ENCODE results near the gene RAB33B. TPM values are rescaled to one million over a fixed set of nuclear protein-coding genes. Genes with fewer than 3 reads are reported as not detected.

Gene RAB33B
- total and polyA plus RNA-seq, 2 of the 8 experiments (the other 6 are each of a cell fraction or from before 2014, with no cell fraction given) = 4.2 to 8.7 TPM

- Histone ChIP-seq H2BK20ac (ENCODE audit: low read length) (no peak overlapping the region), H3K9ac (replicated peaks in 1 of 4; ENCODE audit: extremely low read depth in 1 of 4, low read depth in 3 of 4, low read length in 3 of 4) (no peak overlapping the region), H3K9me3 (ENCODE audit: insufficient read depth in 2 of 2, low read depth in 1 of 2, low read length in 1 of 2) (no peaks in the 10 kb centered on the region), H4K5ac (ENCODE audit: insufficient read length, low read depth, low read length) (no peak overlapping the region), H3K23ac (ENCODE audit: insufficient read length) (no peak overlapping the region), H3K56ac (replicated peaks; ENCODE audit: insufficient read length, low read depth, low read length) (no peak overlapping the region), H3K4me2 (ENCODE audit: insufficient read depth in 1 of 2, low read depth in 2 of 2, low read length in 2 of 2) (no peak overlapping the region), H3K18ac (ENCODE audit: extremely low read depth, low read length) (no peak overlapping the region), H3K27ac (ENCODE audit: low read depth, low read length) (no peak overlapping the region), H3K4me3 (ENCODE audit: extremely low read depth in 1 of 4, insufficient read depth in 2 of 4, low read depth in 3 of 4, low read length in 4 of 4) (no peak overlapping the region), H3K79me2 (ENCODE audit: control insufficient read depth in 1 of 2, insufficient read depth in 2 of 2, low read length in 2 of 2) (no peaks in the 10 kb centered on the region), H3K36me3 (ENCODE audit: control insufficient read depth in 2 of 4, insufficient read depth in 4 of 4, low read length in 3 of 4) (no peaks in the 10 kb centered on the region), H3K4me1 (replicated peaks in 1 of 4; ENCODE audit: control insufficient read depth in 3 of 4, insufficient read depth in 4 of 4, low read length in 3 of 4) (no peaks in the 10 kb centered on the region; a peak in 1 of 7 replicates), H3K79me1 (ENCODE audit: low read depth, low read length) (no peaks in the 10 kb centered on the region), H2BK15ac (ENCODE audit: low read length) (no peak overlapping the region), H3K4ac (replicated peaks; ENCODE audit: insufficient read length, low read depth, low read length) (no peak overlapping the region), H2AK5ac (ENCODE audit: low read depth, low read length) (no peak overlapping the region), H2AFZ (ENCODE audit: low read length) (no peak overlapping the region), H3K14ac (ENCODE audit: insufficient read length) (no peak overlapping the region), H3K27me3 (replicated peaks in 1 of 4; ENCODE audit: control insufficient read depth in 3 of 4, extremely low read depth in 1 of 4, insufficient read depth in 3 of 4, low read length in 3 of 4) (no peaks in the 10 kb centered on the region), H2BK12ac (ENCODE audit: low read depth, low read length) (no peak overlapping the region), H3K23me2 (ENCODE audit: low read depth, low read length) (no peaks in the 10 kb centered on the region), H2BK5ac (ENCODE audit: low read depth, low read length) (no peak overlapping the region), H4K91ac (replicated peaks; ENCODE audit: insufficient read length, low read length) (no peak overlapping the region), H4K20me1 (replicated peaks in 1 of 2; ENCODE audit: control insufficient read depth in 1 of 2, insufficient read depth in 2 of 2, low read length in 2 of 2) (no peaks in the 10 kb centered on the region), H2BK120ac (replicated peaks; ENCODE audit: low read depth, low read length) (no peak overlapping the region), H4K8ac (ENCODE audit: extremely low read depth, insufficient read depth, low read length) (no peak overlapping the region)
- CTCF ChIA-PET (ENCODE audit: partially characterized antibody) = interaction anchor here (0.6 to 4.1 kb wide), 9 partner anchors 8 to 155 kb away, joined by 3 to 17 read pairs (median 3); no protein-coding TSS in a partner anchor
- no peak for DNase-seq (ENCODE audit: low read depth in 1 of 2, low spot score in 2 of 2)
- FAIRE-seq = no peak
- WGBS, 2 experiments (ENCODE audit: extremely low coverage in 1 of 2, insufficient coverage in 1 of 2, insufficient read length in 1 of 2, insufficient replicate concordance in 2 of 2, low coverage in 1 of 2, low lambda C conversion rate in 2 of 2, missing lambda C conversion rate in 1 of 2) = 83% methylated on average over 6 of the region's 6 CpGs; no CpG with 5 or more reads in 1 of the 2 experiments
- POLR2A ChIA-PET (ENCODE audit: partially characterized antibody) = no interaction called here
- TF ChIP-seq CHD2 (IDR thresholded peaks at IDR 0.05; ENCODE audit: low read length) = no peak
- TF ChIP-seq BACH1 (IDR thresholded peaks at IDR 0.05; ENCODE audit: low read length) = no peak
- no peak for TF ChIP-seq BCL11A (IDR thresholded peaks at IDR 0.05; ENCODE audit: low read depth in 2 of 2, low read length in 2 of 2)
- TF ChIP-seq RBBP5 (IDR thresholded peaks at IDR 0.05; ENCODE audit: borderline replicate concordance, low read depth, low read length) = no peak
Observed at GRCh38 chr4:139501527-139501926, 47.6 kb downstream of the RAB33B start.
